Right renal cortex interstitium (tissue), 3 donors: ENCODE measurements around the gene TANC1. TPM values are rescaled to one million over a fixed set of nuclear protein-coding genes. Genes with fewer than 3 reads are reported as not detected.
A peak's percentile ranks its signal among the peaks of the same experiment; 100 is the strongest.

Source experiments
- DNase-seq, 3 donors: peaks; one replicate each; pipeline ENCODE4 v3.0.0-alpha.2; 2013; ENCODE audit warnings: low read depth in 3 of 3, low spot score in 2 of 3
- polyA plus RNA-seq, 3 donors: library from polyadenylated mRNA; unstranded; fragments of 120-200 nt; gene quantifications; one replicate each; pipeline ENCODE4 v1.2.1, GENCODE V29; 2013; ENCODE audit not compliant: insufficient read length in 3 of 3

Gene TANC1
- polyA plus RNA-seq, result 10 to 100 TPM; 47.0 to 55.6 (median 52.8) TPM

DNA sequence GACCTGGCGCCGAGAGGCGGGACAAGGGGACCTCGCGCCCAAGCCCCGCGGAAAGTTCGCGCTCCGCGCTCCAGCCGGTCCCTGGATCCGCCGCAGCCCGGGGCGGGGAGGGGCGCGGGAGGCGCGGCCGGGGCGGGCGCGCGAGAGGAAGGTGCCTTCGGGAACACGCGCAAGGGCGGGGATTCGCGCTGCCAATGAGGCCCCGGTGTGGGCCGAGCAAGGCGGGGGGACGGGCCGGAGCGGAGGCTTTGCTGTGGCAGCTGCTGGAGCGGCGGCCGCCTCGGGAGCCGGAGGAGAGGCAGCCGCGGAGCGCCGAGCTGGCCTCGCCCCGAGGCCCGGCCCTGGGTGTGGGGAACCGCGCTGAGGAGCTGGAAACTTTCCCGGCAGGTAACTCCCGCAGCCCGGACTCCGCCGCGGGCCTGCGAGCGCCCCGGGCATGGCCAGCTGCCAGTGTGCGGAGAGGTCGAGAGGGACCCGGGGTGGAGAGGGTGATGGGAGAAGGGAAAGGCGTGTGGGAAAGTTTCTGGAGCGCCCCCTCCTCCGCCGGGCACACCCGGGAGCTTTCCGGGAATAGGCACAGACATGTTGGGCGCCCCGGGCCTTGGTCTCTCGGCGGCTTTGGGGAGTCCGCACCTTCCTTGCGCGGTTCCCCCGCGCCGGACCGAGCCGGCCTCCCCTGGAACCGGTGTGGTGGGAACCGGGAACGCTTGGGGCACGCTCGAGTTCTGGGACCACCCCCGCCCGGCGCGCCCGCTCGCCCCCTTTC is at the start of gene TANC1:
Gene TANC1 (plus strand): TSS at position 245 of the 766 bp plus-strand sequence. CDS start 97,271 bp downstream, outside the sequence.
- DNase-seq, result peak; percentile 64 to 87 (median 72)

- DNase-seq, result no peak
These were observed 46.6 kb upstream of the TANC1 start for GRCh38 chr2:158921599-158922408.

- DNase-seq, result no peak
These were observed 45.8 kb upstream of the TANC1 start for GRCh38 chr2:158922601-158923000.

DNA sequence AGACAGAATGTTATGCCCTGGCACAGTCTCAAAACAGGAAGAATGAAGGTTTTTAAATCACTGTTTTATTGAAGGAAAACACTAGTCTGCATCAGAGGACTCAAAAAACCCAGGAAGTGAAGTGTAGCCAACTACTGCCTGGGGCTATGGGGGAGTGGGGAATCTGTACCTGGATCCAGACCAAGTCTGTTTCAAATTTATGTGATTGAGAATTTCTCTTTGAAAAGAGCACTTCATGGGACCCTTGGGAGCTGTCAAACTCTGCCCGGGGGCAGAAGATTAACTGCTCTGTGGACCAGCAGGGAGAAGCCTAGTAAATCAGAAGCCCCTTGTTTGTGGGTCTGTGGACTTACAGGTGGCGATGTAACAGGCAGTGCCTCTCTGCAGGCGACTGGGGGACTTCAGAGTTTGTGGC is 45.3 kb upstream of the TANC1 start:
- DNase-seq, result no peak

- no peak for DNase-seq
These were observed 44.8 kb upstream of the TANC1 start for GRCh38 chr2:158923641-158924040.

DNA sequence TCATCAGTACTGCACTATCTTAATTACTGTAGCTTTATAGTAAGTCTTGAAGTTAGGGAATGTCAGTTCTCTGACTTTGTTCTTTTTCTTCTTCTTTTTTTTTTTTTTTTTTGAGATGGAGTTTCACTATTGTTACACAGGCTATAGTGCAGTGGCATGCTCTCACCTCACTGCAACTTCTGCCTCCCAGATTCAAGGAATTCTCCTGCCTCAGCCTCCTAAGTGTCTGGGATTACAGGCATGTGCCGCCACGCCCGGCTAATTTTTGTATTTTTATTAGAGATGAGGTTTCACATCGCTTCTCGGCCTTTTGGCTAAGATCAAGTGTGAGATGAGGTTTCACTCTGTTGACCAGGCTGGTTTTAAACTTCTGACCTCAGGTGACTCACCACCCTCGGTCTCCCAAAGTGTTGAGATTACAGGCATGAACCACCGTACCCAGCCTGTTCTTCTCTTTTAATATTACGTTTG is 41.9 kb upstream of the TANC1 start:
- DNase-seq, result no peak

GRCh38 chr2:158928515-158928914 is 39.9 kb upstream of the TANC1 start:
- no peak for DNase-seq

DNA sequence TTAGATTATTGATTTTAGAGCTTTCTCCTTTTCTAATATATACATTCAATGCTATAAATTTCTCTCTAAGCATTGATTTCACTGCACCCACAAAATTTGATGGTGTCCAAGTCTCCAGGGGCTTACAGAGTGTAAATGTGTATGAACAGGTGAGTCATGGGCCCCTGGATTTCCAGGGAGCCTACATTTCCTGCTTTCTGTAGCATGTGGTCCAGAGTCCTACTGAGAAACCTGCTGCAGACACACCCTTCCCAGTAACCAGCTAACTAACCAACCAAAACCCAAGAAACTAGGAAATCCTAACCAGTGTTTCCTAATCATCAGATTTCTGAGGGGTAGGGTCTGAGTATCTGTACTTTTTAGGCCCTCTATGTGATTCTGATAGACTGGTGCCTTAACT is 39.5 kb upstream of the TANC1 start:
- DNase-seq, result no peak

DNA sequence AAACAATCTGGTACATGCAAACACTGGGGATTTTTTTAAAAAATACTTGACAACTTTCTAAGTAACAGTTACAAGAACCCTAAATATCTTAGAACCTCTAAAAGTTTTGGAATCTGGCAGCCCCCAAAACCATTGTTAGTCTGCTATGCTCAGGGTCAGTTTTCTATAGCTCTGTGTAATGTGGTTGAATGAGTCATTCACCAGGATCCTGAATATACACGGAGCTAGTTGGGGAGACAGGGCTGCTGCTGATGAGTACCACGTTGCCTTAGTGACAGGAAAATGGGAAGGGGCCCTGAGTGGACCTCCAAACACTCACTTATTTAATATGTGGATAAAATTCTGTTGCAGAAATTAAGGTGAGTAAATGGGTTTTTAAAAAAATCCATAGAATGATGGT is 36.9 kb upstream of the TANC1 start:
- no peak for DNase-seq

- no peak for DNase-seq
These were observed 36.3 kb upstream of the TANC1 start for GRCh38 chr2:158932131-158932645.

DNA sequence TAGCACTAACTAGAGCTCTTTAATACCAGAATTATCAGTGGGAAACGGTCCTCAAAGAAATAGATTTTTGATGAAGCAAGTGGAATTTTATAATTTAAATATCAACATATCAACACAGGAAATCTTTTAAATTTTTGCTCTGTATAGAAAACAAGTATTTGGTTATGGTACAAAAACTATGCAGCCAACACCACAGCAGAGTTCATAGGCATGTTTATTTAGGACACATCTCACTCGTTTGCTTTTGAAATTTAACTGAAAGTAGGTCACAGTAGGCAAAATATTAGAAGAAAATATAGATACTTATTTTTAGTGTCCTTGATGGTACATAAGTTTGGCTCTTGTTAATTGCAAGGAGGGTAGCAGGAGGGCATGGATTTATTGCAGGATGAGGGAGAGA is 34.3 kb upstream of the TANC1 start:
- no peak for DNase-seq

GRCh38 chr2:158935617-158936016 is 32.8 kb upstream of the TANC1 start:
- no peak for DNase-seq

- DNase-seq, result no peak
These were observed 31.5 kb upstream of the TANC1 start for GRCh38 chr2:158936978-158937377.

GRCh38 chr2:158940356-158940755 is 28.1 kb upstream of the TANC1 start:
- no peak for DNase-seq

DNA sequence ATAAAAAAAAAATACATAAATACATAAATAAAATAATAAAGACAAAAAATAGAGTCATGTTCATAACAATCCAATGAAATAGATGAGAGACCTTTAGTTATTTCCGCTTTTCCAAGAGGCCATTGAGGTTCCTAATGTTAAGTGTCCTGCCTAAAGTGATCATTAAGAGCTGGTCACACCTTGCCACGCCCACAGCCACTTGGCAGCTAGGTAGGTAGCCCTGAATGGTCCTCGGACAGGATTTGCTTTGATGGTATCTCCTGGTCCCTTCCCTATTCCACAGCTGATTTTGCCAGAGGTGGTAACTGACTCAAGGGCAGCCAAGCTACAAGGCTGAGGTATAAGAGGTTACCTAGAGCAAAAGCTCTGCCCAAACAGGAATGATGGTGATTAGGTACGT is 24.5 kb upstream of the TANC1 start:
- DNase-seq, result no peak

- no peak for DNase-seq
These were observed 19.3 kb upstream of the TANC1 start for GRCh38 chr2:158948964-158949699.

GRCh38 chr2:158953454-158953853 is 15.0 kb upstream of the TANC1 start:
- DNase-seq, result no peak

DNA sequence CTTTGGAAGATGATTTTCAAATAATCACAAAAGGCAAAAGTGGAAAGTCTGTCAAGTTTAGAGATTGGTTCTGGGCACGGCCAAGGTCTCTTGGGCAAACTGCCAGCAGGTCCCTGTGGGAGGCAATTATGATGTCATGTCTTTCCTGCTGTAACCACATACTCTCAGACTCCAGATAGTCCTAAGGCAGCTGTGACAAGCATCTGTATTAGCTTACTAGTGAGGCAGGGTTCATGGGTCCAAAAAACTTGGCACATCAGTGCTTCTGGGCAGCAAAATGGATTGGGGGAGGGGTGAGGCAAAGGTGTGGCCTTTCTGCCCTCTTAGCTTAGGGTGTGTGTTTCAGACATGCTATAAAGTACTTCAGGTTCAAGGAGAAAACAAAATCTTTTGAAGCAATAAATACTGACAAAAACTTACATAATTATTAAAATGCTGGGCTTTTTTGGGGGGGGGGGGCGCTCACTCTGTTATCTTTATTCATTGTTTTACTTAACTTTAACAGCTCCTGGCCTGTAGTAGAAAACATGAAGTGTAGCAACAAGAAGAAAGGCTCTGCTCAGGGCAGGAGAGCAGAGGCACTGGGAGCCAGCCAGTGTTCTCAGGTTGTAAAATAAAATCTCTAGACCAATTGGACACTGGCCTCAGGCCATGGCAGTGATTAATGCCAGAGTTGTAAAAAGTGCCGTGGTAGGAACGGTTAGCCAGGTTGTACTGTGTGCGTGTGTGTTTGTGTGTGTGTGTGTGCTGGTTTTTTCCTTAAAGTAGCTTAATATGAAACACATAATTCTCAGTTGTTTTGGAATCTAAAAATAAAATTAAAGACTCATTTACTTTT is 14.3 kb upstream of the TANC1 start:
- DNase-seq, result peak in 2 of 3 donors; percentile 75 to 82

DNA sequence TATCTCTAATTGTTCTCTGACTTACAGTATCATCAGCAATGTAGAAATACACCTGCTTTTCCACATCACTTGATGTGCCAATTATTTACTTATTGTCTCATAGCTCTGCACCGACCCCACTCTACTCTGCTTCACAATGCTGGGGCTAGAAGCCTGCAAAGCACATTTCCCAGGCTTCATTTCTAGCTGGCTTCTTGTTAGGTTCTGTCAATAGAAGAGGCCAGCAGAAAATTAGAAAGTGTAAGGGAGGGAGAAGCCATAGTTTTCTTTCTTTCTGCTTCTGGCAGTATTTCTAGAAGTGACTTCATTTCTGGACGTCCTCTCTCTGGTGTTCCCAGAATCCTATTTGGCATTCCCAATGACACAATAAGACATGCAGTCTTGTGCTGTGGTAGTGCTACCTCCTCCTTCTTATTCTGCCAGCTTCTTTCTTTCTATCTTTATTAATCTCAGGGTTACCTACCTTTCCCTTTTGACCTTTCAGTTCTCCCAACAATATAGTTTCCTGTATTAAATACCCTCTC is 12.5 kb upstream of the TANC1 start:
- DNase-seq, result no peak

DNA sequence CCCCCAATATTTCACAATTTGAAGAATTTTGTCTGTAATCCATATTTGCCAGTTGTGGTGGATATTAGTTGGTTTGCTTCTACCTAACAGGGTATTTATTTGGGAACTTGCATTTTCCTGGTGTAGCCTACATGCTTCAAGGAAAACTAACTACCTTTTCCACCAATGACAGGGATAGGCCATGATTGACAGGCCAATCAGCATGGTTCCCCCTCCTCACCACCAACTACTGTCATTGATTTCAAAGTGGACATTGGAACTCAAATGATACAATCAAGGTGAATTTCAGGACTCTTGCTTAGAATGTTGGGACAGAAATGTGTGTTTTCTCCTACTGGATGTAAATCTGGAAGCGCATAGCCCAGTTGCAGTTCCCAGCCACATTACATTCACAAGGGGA is 10.1 kb upstream of the TANC1 start:
- no peak for DNase-seq
